ENCODE measurements around the gene FTH1.
"Not testable (repeated sequence)": the region's sequence is repeated elsewhere in the genome, so short reads cannot be mapped to it uniquely, and the experiment has no call there.

The FTH1 gene

DNA sequence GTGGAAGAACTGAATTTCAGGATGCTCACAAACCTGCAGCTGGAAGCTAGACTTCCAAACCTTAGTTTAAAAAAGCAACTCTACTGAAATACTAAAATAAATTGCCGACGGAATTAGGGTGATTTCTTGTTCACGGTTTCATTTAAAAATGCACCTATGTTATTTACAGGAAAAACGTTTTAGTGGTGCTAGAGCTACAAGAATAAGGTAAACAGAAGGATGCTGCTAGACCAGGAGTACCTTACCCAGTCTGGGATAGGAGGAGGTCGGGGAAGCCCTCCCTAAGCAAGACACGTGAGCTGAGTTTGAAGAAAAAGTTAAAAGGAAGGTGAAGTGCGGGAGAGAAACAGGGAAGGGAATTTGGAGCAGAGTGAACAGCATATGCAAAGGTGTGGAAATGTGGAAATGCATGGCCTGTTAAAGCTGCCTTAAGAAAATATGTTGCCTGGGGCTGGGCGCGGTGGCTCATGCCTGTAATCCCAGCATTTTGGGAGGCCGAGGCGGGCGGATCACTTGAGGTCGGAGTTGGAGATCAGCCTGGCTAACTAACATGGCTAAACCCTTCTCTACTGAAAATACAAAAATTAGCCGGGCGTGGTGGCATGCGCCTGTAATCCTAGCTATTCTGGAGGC, 1.4 kb upstream of the FTH1 start:
- H3K4me1 ChIP-seq (ENCODE audit: control insufficient read depth, low read depth, low read length): peaks cover 28% of the 10 kb centered on the region

DNA sequence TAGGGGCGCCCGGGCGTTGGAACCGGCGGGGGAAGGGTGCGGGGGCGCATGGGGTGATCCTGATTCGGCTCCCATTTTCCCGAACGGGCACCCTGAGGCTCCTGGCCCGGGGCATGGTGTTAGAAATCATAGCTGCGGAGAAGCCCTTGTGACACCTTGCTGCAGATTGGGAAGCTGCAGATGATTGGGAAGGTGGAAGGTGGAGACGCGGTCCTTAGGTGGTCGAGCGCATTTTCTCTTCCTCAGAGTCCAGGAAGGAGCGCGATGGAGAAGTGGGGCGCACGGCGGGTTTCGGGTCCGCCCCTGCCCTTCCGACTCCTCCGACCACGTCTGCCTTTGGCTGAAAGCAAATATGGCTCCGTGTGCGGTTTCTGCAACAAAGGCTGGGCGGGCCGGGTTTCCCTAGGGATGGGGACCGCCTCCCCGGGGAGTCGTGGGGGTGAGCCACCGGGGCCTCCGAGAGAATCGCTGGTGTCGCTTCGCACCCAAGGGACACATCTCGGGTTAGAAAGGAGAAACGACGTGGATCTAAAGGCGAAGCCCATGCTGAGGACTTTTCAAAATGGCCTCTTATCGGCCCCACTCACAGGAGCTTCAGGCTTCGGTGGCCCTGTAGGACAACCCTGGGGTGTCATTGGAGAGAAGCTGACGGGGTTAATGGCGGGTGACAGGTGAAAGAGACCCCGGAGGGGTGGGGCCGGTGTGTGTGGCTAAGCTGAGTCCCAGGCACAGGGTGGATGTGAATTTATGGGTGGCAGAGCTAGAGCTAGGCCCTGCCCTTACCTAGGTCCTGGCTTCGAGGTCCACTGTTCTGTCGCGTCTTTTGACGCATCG, 707 bp upstream of the FTH1 start:
- H3K27ac ChIP-seq (ENCODE audit: low read length): peak overlapping the region; percentile 84
- H3K4me3 ChIP-seq (ENCODE audit: low read length): peak overlapping the region; percentile 87
- no peaks in the 10 kb centered on the region for H3K9me3 ChIP-seq (ENCODE audit: control insufficient read depth, low read depth, low read length)
- H3K4me1 ChIP-seq (ENCODE audit: control insufficient read depth, low read depth, low read length): peaks cover 28% of the 10 kb centered on the region
- H3K27me3 ChIP-seq (ENCODE audit: control insufficient read depth, insufficient read depth, low read length): no peaks in the 10 kb centered on the region
- peaks cover 26% of the 10 kb centered on the region for H3K36me3 ChIP-seq (ENCODE audit: control insufficient read depth, low read depth, low read length)
- H3K9ac ChIP-seq (ENCODE audit: low read length): peak overlapping the region; percentile 86

More for the DNA sequence above, 1.4 kb upstream of the FTH1 start:
- Histone ChIP-seq H3K9ac (ENCODE audit: low read length) (peak overlapping the region; percentile 86), H3K27me3 (ENCODE audit: control insufficient read depth, insufficient read depth, low read length) (no peaks in the 10 kb centered on the region), H3K36me3 (ENCODE audit: control insufficient read depth, low read depth, low read length) (peaks cover 19% of the 10 kb centered on the region), H3K27ac (ENCODE audit: low read length) (peak overlapping the region; percentile 84), H3K9me3 (ENCODE audit: control insufficient read depth, low read depth, low read length) (no peaks in the 10 kb centered on the region), H3K4me3 (ENCODE audit: low read length) (peak overlapping the region; percentile 87)

DNA sequence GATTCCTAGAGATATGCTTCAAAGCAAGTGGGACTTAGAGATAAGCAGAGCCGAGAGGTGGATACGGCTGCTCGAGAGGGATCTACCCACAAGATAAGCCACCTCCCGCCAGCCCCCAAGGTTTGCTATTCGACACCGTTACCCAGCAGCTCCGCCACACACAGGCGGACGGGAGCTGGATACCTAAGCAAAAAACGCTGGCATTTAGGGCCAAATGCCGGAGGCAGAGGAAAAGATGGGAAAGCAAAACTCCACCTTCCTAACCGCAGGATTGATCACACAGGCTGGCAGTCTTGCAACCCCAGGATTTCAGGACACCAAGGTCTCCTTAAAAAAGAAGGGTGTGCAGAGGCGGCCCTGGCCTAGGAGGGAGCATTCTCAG, 709 bp downstream of the FTH1 start:
- peaks cover 17% of the 10 kb centered on the region for H3K4me1 ChIP-seq (ENCODE audit: control insufficient read depth, low read depth, low read length)
- H3K27ac ChIP-seq (ENCODE audit: low read length): peak overlapping the region; percentile 31
- H3K36me3 ChIP-seq (ENCODE audit: control insufficient read depth, low read depth, low read length): peaks cover 27% of the 10 kb centered on the region
- no peaks in the 10 kb centered on the region for H3K9me3 ChIP-seq (ENCODE audit: control insufficient read depth, low read depth, low read length)
- H3K9ac ChIP-seq (ENCODE audit: low read length): peak overlapping the region; percentile 86
- no peaks in the 10 kb centered on the region for H3K27me3 ChIP-seq (ENCODE audit: control insufficient read depth, insufficient read depth, low read length)
- peak overlapping the region; percentile 87 for H3K4me3 ChIP-seq (ENCODE audit: low read length)

DNA sequence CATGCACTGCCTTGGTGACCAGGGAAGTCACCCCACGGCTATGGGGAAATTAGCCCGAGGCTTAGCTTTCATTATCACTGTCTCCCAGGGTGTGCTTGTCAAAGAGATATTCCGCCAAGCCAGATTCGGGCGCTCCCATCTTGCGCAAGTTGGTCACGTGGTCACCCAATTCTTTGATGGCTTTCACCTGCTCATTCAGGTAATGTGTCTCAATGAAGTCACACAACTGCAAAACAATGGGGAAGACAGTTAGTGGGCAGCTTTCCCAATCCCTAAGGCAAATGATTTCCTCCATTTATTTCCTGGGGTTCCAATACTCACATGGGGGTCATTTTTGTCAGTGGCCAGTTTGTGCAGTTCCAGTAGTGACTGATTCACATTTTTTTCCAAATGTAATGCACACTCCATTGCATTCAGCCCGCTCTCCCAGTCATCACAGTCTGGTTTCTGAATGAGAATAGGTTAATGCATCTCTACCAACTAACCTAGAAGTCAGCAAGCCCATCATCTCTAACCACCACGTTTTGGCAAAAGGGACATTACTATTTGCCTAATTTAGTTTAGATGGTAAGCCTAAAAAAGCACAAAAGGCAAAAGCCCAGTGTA, 2.7 kb downstream of the FTH1 start:
- not testable (repeated sequence) for H3K4me1 ChIP-seq (ENCODE audit: control insufficient read depth, low read depth, low read length); H3K9me3 ChIP-seq (ENCODE audit: control insufficient read depth, low read depth, low read length); H3K4me3 ChIP-seq (ENCODE audit: low read length); H3K9ac ChIP-seq (ENCODE audit: low read length); H3K27me3 ChIP-seq (ENCODE audit: control insufficient read depth, insufficient read depth, low read length); H3K27ac ChIP-seq (ENCODE audit: low read length)
- H3K36me3 ChIP-seq (ENCODE audit: control insufficient read depth, low read depth, low read length): peaks cover 27% of the 10 kb centered on the region

DNA sequence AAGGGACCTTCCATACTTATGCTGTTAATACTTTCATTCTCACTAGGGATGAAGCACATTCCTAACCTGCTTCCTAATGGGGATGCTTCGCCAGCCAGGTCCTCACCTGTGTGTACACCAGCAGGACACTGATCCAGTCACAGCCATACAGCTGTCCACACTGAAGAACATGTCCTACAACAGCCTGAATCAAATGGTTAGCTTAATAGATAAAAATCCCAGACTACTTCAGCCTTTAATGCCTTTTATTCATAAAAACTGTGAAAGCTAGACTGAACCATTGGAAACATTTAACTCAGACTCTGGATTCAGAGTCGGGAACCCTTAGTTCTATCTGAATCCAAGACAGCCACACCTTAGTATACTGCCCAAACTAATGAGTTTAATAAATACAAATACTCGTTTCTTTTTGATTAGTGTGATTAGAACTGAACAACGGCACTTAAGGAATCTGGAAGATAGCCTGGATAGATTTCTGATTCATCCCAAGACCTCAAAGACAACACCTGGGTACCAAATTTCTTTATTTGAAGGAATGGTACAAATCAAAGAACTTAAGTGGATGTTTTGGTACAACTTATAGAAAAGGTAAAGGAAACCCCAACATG, 3.3 kb downstream of the FTH1 start:
- H3K27me3 ChIP-seq (ENCODE audit: control insufficient read depth, insufficient read depth, low read length): no peaks in the 10 kb centered on the region
- peaks cover 27% of the 10 kb centered on the region for H3K36me3 ChIP-seq (ENCODE audit: control insufficient read depth, low read depth, low read length)
- no peaks in the 10 kb centered on the region for H3K9me3 ChIP-seq (ENCODE audit: control insufficient read depth, low read depth, low read length)
- H3K9ac ChIP-seq (ENCODE audit: low read length): no peak overlapping the region
- H3K4me1 ChIP-seq (ENCODE audit: control insufficient read depth, low read depth, low read length): peaks cover 7% of the 10 kb centered on the region
- no peak overlapping the region for H3K4me3 ChIP-seq (ENCODE audit: low read length)
- H3K27ac ChIP-seq (ENCODE audit: low read length): no peak overlapping the region

DNA sequence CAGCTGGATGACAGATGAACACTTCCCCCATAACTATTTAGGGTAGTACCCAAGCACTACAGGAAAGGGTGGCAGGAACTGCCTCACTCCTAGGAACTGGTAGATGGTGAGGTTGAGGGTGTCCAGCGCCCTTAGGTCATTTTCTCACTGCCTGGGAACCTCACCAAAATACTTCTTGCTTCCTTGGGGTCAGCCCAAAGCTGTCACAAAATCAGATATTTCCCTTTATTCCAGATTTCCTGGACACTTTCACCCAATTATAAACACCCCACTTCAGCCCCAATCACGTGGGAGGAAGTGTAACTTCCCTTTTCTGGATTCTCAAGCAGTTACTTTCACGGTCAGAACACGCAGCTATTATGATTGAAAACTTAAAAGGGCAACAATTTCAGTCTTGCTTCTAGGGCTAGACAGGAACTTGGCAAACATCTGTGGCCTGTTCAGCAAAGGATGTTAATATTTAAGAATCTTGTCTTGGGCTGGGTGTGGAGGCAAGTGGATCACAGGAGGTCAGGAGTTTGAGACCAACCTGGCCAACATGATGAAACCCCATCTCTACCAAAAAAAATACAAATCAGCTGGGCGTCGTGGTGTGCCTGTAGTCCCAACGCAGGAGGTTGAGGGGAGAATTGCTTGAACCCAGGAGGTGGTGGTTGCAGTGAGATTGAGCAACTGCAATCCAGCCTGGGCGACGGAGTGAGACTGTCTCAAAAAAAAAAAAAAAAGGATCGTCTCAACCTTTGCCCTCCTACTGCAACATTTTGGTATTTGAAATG, 4.0 kb downstream of the FTH1 start:
- no peaks in the 10 kb centered on the region for H3K27me3 ChIP-seq (ENCODE audit: control insufficient read depth, insufficient read depth, low read length)
- H3K9me3 ChIP-seq (ENCODE audit: control insufficient read depth, low read depth, low read length): no peaks in the 10 kb centered on the region
- H3K9ac ChIP-seq (ENCODE audit: low read length): no peak overlapping the region
- peaks cover 3% of the 10 kb centered on the region for H3K4me1 ChIP-seq (ENCODE audit: control insufficient read depth, low read depth, low read length)
- peaks cover 27% of the 10 kb centered on the region for H3K36me3 ChIP-seq (ENCODE audit: control insufficient read depth, low read depth, low read length)
- H3K27ac ChIP-seq (ENCODE audit: low read length): no peak overlapping the region
- H3K4me3 ChIP-seq (ENCODE audit: low read length): no peak overlapping the region

DNA sequence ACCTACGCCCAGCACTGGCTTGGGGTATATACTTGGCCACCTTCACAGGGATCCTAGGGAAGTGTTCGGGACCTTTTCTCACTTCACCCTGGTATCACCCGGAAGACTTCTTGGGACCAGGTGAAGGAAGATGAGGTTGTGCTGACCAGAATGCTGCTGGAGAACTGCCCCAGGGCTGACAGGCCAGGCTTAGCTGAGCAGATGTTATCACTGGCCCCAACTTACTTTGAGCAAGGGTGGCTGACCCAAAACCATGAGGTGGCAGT, 4.5 kb downstream of the FTH1 start:
- Histone ChIP-seq H3K36me3 (ENCODE audit: control insufficient read depth, low read depth, low read length) (peaks cover 27% of the 10 kb centered on the region), H3K9ac (ENCODE audit: low read length) (no peak overlapping the region), H3K9me3 (ENCODE audit: control insufficient read depth, low read depth, low read length) (no peaks in the 10 kb centered on the region), H3K27me3 (ENCODE audit: control insufficient read depth, insufficient read depth, low read length) (no peaks in the 10 kb centered on the region), H3K27ac (ENCODE audit: low read length) (no peak overlapping the region), H3K4me1 (ENCODE audit: control insufficient read depth, low read depth, low read length) (no peaks in the 10 kb centered on the region), H3K4me3 (ENCODE audit: low read length) (no peak overlapping the region)

DNA sequence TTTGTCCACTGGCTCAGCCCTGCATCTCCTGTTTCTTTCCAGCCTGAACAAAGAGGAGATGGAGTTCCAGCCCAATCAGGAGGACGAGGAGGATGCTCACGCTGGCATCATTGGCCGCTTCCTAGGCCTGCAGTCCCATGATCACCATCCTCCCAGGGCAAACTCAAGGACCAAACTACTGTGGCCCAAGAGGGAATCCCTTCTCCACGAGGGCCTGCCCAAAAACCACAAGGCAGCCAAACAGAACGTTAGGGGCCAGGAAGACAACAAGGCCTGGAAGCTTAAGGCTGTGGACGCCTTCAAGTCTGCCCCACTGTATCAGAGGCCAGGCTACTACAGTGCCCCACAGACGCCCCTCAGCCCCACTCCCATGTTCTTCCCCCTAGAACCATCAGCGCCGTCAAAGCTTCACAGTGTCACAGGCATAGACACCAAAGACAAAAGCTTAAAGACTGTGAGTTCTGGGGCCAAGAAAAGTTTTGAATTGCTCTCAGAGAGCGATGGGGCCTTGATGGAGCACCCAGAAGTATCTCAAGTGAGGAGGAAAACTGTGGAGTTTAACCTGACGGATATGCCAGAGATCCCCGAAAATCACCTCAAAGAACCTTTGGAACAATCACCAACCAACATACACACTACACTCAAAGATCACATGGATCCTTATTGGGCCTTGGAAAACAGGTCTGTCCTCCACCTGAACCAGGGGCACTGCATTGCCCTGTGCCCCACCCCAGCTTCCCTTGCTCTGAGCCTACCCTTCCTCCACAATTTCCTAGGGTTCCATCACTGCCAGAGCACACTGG, 5.0 kb downstream of the FTH1 start:
- Histone ChIP-seq H3K27ac (ENCODE audit: low read length) (no peak overlapping the region), H3K9ac (ENCODE audit: low read length) (no peak overlapping the region), H3K4me1 (ENCODE audit: control insufficient read depth, low read depth, low read length) (no peaks in the 10 kb centered on the region), H3K4me3 (ENCODE audit: low read length) (no peak overlapping the region), H3K9me3 (ENCODE audit: control insufficient read depth, low read depth, low read length) (no peaks in the 10 kb centered on the region), H3K36me3 (ENCODE audit: control insufficient read depth, low read depth, low read length) (peaks cover 27% of the 10 kb centered on the region), H3K27me3 (ENCODE audit: control insufficient read depth, insufficient read depth, low read length) (no peaks in the 10 kb centered on the region)

DNA sequence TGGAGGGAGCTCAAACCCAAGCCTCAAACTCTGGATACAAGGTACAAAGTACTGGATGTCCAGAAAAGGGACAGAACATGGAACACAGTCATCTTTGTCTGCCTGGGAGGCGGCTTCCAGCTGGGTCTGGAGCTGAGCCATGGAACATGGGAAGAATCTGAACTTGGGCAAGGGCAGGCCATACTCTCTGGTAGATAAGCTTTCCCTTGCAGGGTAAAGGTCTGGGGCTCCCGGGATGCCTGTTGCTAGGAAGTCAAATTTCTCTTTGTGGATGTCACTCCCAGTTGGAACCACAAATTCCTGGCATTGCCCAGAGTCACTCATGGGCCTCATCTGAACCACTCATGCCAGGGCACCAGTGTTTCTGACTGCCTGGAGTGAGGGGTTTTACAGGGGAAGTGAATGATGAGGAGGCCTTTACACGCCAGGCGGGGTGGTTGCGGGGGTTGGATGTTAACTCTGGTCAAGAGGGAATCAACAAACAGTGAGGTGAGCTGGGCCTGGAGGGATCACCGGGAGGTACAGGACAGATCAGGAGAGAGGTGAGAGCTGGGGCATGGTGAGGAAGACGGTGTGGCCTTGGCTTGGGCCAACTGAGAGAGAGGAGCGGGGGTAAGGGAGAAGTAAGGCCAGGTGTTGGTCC, 5.7 kb downstream of the FTH1 start:
- no peak overlapping the region for H3K27ac ChIP-seq (ENCODE audit: low read length)
- H3K27me3 ChIP-seq (ENCODE audit: control insufficient read depth, insufficient read depth, low read length): no peaks in the 10 kb centered on the region
- no peaks in the 10 kb centered on the region for H3K4me1 ChIP-seq (ENCODE audit: control insufficient read depth, low read depth, low read length)
- no peaks in the 10 kb centered on the region for H3K9me3 ChIP-seq (ENCODE audit: control insufficient read depth, low read depth, low read length)
- no peak overlapping the region for H3K9ac ChIP-seq (ENCODE audit: low read length)
- H3K36me3 ChIP-seq (ENCODE audit: control insufficient read depth, low read depth, low read length): peaks cover 27% of the 10 kb centered on the region
- H3K4me3 ChIP-seq (ENCODE audit: low read length): no peak overlapping the region

DNA sequence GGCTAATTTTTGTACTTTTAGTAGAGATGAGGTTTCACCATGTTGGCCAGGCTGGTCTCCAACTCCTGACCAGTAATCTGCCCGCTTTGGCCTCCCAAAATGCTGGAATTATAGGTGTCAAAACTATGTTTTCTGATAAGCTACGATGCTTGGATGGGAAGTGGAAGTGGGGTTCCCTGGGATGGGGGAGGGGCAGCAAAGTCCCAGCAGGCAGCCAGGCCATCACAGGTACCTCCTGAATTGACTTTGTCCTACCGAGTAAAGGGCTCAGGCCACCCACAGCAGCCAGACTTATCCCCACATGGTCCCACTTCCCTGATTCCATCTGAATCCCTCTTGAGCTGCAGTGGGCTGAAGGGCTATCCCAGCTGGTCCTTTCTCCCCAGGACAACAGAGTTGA, 6.9 kb downstream of the FTH1 start:
- H3K4me1 ChIP-seq (ENCODE audit: control insufficient read depth, low read depth, low read length): no peaks in the 10 kb centered on the region
- no peak overlapping the region for H3K9ac ChIP-seq (ENCODE audit: low read length)
- H3K4me3 ChIP-seq (ENCODE audit: low read length): no peak overlapping the region
- no peaks in the 10 kb centered on the region for H3K9me3 ChIP-seq (ENCODE audit: control insufficient read depth, low read depth, low read length)
- H3K36me3 ChIP-seq (ENCODE audit: control insufficient read depth, low read depth, low read length): peaks cover 25% of the 10 kb centered on the region
- no peak overlapping the region for H3K27ac ChIP-seq (ENCODE audit: low read length)
- H3K27me3 ChIP-seq (ENCODE audit: control insufficient read depth, insufficient read depth, low read length): peaks cover 7% of the 10 kb centered on the region

Measured in iPS-18a (cell line).